HepG2 (cell line): ENCODE data around the gene PPP1R18. TPM values are rescaled to one million over a fixed set of nuclear protein-coding genes. Genes with fewer than 3 reads are reported as not detected.

ENCODE experiments used
- CHD2 ChIP-seq: IDR thresholded peaks from 2 replicates; pipeline ENCODE4 v1.6.1; 2011; ENCODE audit warnings: low read depth, low read length, improper control_type of control experiment
- ELF4 ChIP-seq: sonication (generic); formaldehyde crosslinking; IDR thresholded peaks from 2 replicates; pipeline ENCODE4 v1.5.0; 2020; ENCODE audit warnings: missing genetic modification reagents, mild to moderate bottlenecking, moderate library complexity, borderline replicate concordance
- EZH2 ChIP-seq: conservative IDR thresholded peaks from 2 replicates; pipeline ENCODE4 v1.6.1; 2012; ENCODE audit warnings: mild to moderate bottlenecking, low read depth, low read length, moderate library complexity
- KDM4B ChIP-seq: sonication (generic); formaldehyde crosslinking; IDR thresholded peaks from 2 replicates; pipeline ENCODE4 v1.4.0; 2020; ENCODE audit warnings: missing genetic modification reagents
- MED8 ChIP-seq: sonication (generic); formaldehyde crosslinking; IDR thresholded peaks from 2 replicates; pipeline ENCODE4 v1.8.1; 2023; ENCODE audit warnings: mild to moderate bottlenecking, missing genetic modification reagents; ENCODE audit not compliant: insufficient replicate concordance
- NONO ChIP-seq, 2 experiments: fragments of 450-650 bp in 1 of 2; sonication (generic) in 1 of 2; formaldehyde crosslinking in 1 of 2; IDR thresholded peaks in 1 of 2; conservative IDR thresholded peaks in 1 of 2; 2 replicates each; pipeline versions ENCODE4 v1.6.1 to v1.8.0; 2017 to 2022; ENCODE audit warnings: mild to moderate bottlenecking in 1 of 2, missing genetic modification reagents in 1 of 2, moderate library complexity in 1 of 2
- NPAS2 ChIP-seq: sonication (generic); formaldehyde crosslinking; IDR thresholded peaks from 2 replicates; pipeline ENCODE4 v1.8.0; 2022; ENCODE audit warnings: mild to moderate bottlenecking, missing genetic modification reagents, borderline replicate concordance
- NR2F6 ChIP-seq, 2 experiments: IDR thresholded peaks; 2 replicates each; pipeline ENCODE4 v1.6.1; 2016; ENCODE audit warnings: antibody characterized with exemption in 1 of 2, mild to moderate bottlenecking in 1 of 2
- PHF5A ChIP-seq: IDR thresholded peaks from one replicate; pipeline ENCODE4 v1.6.1; 2018; ENCODE audit warnings: low read depth, missing genetic modification reagents; ENCODE audit not compliant: unreplicated experiment
- SIN3A ChIP-seq: IDR thresholded peaks from 2 replicates; pipeline ENCODE4 v1.6.1; 2011; ENCODE audit warnings: low read depth, mild to moderate bottlenecking, control low read depth, low read length, borderline replicate concordance
- SOX13 ChIP-seq, 3 experiments: fragments of 450-650 bp in 1 of 3; sonication (generic) in 1 of 3; formaldehyde crosslinking in 1 of 3; IDR thresholded peaks in 2 of 3; conservative IDR thresholded peaks in 1 of 3; 2 replicates each; pipeline versions ENCODE4 v1.5.0 to v1.6.1; 2016 to 2020; ENCODE audit warnings: antibody characterized with exemption in 1 of 3, mild to moderate bottlenecking in 1 of 3, missing compliant biosample characterization in 1 of 3, missing genetic modification reagents in 1 of 3, moderate library complexity in 1 of 3
- ZBTB20 ChIP-seq: sonication (generic); formaldehyde crosslinking; IDR thresholded peaks from 2 replicates; pipeline ENCODE4 v1.8.1; 2023; ENCODE audit warnings: missing genetic modification reagents, low read depth, mild to moderate bottlenecking, borderline replicate concordance
- ZNF124 ChIP-seq: sonication (generic); formaldehyde crosslinking; IDR thresholded peaks from 2 replicates; pipeline ENCODE4 v1.4.0; 2020; ENCODE audit warnings: missing genetic modification reagents
- ZNF589 ChIP-seq: sonication (generic); formaldehyde crosslinking; conservative IDR thresholded peaks from 2 replicates; pipeline ENCODE4 v1.8.0; 2022; ENCODE audit warnings: mild to moderate bottlenecking, moderate library complexity, missing genetic modification reagents
- ZNF816 ChIP-seq: sonication (generic); formaldehyde crosslinking; IDR thresholded peaks from 2 replicates; pipeline ENCODE4 v1.8.0; 2022; ENCODE audit warnings: missing genetic modification reagents, mild to moderate bottlenecking, borderline replicate concordance
- ZSCAN22 ChIP-seq: sonication (generic); formaldehyde crosslinking; IDR thresholded peaks from 2 replicates; pipeline ENCODE4 v1.4.0; 2020; ENCODE audit warnings: mild to moderate bottlenecking, missing genetic modification reagents
- ZSCAN30 ChIP-seq: sonication (generic); formaldehyde crosslinking; IDR thresholded peaks from 2 replicates; pipeline ENCODE4 v1.5.0; 2020; ENCODE audit warnings: mild to moderate bottlenecking, missing genetic modification reagents
- polyA plus RNA-seq, 8 experiments: library from polyadenylated mRNA; depleted of rRNA in 3 of 8; stranded (reverse) in 7 of 8; unstranded in 1 of 8; fragments of >200 nt; fragmentation: Illumina TruSeq in 4 of 8; extraction: Trizol in 4 of 8; gene quantifications; 2 replicates each; pipeline versions ENCODE4 v1.2.1 to v1.2.3, GENCODE V29; 2011 to 2016; ENCODE audit warnings: low read depth in 4 of 8, missing spikeins in 1 of 8, mixed read lengths in 1 of 8; ENCODE audit not compliant: insufficient read depth in 1 of 8
- total RNA-seq, 5 experiments: library from RNA; depleted of rRNA; stranded (reverse); fragments of >200 nt; fragmentation: Illumina TruSeq; extraction: Trizol; gene quantifications; 2 replicates each; pipeline ENCODE4 v1.2.3, GENCODE V29; 2016; ENCODE audit warnings: low read depth in 1 of 5
- TF ChIP-seq, protein P1 (sequence below), 2 experiments: fragments of 450-650 bp in 1 of 2; sonication (generic) in 1 of 2; formaldehyde crosslinking; IDR thresholded peaks; 2 replicates each; pipeline versions ENCODE4 v1.5.0 to v1.8.0; 2020 to 2022; ENCODE audit warnings: mild to moderate bottlenecking in 1 of 2, missing genetic modification reagents in 1 of 2
- TF ChIP-seq, protein P2 (sequence below): sonication (generic); formaldehyde crosslinking; IDR thresholded peaks from 2 replicates; pipeline ENCODE4 v1.4.0; 2020; ENCODE audit warnings: mild to moderate bottlenecking, missing genetic modification reagents
- TF ChIP-seq, protein P3 (sequence below): sonication (generic); formaldehyde crosslinking; IDR thresholded peaks from 2 replicates; pipeline ENCODE4 v1.5.0; 2020; ENCODE audit warnings: missing genetic modification reagents
- TF ChIP-seq, protein P4 (sequence below): sonication (generic); formaldehyde crosslinking; IDR thresholded peaks from 2 replicates; pipeline ENCODE4 v1.9.0; 2021; ENCODE audit warnings: missing genetic modification reagents, mild to moderate bottlenecking, borderline replicate concordance
- TF ChIP-seq, protein P5 (sequence below): sonication (generic); formaldehyde crosslinking; IDR thresholded peaks from 2 replicates; pipeline ENCODE4 v1.5.1; 2020; ENCODE audit warnings: mild to moderate bottlenecking, missing genetic modification reagents, moderate library complexity

PPP1R18 gene
- total and polyA plus RNA-seq, 2 of the 13 experiments (the other 11 are each of a cell fraction or from before 2014, with no cell fraction given) = 4.9 to 9.2 TPM

DNA sequence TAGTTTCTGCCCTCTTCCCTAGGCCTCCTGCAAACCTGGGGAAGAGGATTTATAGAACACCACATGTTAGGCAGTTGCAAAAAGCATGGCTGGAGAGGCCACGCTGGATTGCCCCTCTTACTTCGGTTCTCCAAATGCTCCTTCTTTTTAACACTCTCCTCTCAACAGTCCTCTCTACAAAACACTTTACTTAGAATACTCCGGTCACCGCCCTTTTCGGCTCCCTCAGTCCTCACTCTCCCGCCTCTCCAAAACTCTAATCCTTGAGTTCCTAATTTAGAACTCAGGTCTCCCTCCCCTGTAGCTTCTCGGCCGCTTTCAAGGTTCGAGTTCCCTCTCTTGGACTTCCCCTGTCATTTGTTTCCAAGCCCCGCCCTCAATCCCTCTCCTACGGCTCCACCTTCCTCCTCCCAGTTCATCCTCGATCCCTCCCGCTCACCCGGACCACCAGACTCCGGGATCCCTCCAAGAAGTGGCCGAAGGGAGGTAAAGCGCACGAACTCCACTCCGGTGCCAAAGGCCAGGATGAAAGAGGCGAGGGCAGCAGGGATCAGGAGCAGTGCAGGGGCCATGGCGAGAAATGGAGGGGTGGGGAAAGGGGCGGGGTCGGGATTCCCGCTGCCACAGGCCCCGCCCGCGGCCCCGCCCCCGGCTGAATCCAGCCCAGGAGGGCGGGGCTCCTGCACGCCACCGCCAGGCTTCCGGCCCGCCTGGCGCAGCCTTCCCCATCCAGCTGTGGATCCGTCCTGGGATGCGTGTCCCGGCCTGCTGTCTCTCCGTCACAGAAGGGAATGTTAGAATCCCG, 4.2 kb upstream of the PPP1R18 start, which contains the start of gene NRM (continued):
- TF ChIP-seq, protein P1, sequence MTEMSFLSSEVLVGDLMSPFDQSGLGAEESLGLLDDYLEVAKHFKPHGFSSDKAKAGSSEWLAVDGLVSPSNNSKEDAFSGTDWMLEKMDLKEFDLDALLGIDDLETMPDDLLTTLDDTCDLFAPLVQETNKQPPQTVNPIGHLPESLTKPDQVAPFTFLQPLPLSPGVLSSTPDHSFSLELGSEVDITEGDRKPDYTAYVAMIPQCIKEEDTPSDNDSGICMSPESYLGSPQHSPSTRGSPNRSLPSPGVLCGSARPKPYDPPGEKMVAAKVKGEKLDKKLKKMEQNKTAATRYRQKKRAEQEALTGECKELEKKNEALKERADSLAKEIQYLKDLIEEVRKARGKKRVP (CRISPR knock-in tag; IDR thresholded peaks at IDR 0.05) = 0 out of 4 replicates have a peak, but pooled peaks of 1 of the 2 experiments have one; percentile 22
- TF ChIP-seq, protein P2, sequence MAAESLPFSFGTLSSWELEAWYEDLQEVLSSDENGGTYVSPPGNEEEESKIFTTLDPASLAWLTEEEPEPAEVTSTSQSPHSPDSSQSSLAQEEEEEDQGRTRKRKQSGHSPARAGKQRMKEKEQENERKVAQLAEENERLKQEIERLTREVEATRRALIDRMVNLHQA (CRISPR knock-in tag) = no peak
- TF ChIP-seq EZH2 = no peak
- no peak for TF ChIP-seq SOX13 (IDR thresholded peaks at IDR 0.05)
- peak in 1 of 2 experiments; percentile 15; a peak in 1 of 4 replicates for TF ChIP-seq SOX13 (CRISPR knock-in tag; conservative IDR thresholded peaks at IDR 0.05 in 1 of 2, IDR thresholded peaks at IDR 0.05 in 1 of 2)
- TF ChIP-seq ZSCAN22 (CRISPR knock-in tag) = no peak
- no peak for TF ChIP-seq ZSCAN30 (CRISPR knock-in tag)
- TF ChIP-seq KDM4B (CRISPR knock-in tag) = no peak
- no peak for TF ChIP-seq NR2F6 (IDR thresholded peaks at IDR 0.05)
- TF ChIP-seq NR2F6 (CRISPR knock-in tag; IDR thresholded peaks at IDR 0.05) = peak; percentile 48; the same call in 1 of the 2 replicates
- TF ChIP-seq ZNF816 (CRISPR knock-in tag) = no peak
- TF ChIP-seq NONO (IDR thresholded peaks at IDR 0.05) = no peak
- TF ChIP-seq NONO (CRISPR knock-in tag; conservative IDR thresholded peaks at IDR 0.05) = peak; percentile 76
- TF ChIP-seq PHF5A (CRISPR knock-in tag) = peak; percentile 25
- no peak for TF ChIP-seq ZNF124 (CRISPR knock-in tag)
- TF ChIP-seq, protein P3, sequence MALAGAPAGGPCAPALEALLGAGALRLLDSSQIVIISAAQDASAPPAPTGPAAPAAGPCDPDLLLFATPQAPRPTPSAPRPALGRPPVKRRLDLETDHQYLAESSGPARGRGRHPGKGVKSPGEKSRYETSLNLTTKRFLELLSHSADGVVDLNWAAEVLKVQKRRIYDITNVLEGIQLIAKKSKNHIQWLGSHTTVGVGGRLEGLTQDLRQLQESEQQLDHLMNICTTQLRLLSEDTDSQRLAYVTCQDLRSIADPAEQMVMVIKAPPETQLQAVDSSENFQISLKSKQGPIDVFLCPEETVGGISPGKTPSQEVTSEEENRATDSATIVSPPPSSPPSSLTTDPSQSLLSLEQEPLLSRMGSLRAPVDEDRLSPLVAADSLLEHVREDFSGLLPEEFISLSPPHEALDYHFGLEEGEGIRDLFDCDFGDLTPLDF (CRISPR knock-in tag) = peak; percentile 59
- TF ChIP-seq MED8 = no peak
- TF ChIP-seq ZBTB20 (CRISPR knock-in tag) = peak; percentile 61; the same call in 1 of the 2 replicates
- TF ChIP-seq, protein P4, sequence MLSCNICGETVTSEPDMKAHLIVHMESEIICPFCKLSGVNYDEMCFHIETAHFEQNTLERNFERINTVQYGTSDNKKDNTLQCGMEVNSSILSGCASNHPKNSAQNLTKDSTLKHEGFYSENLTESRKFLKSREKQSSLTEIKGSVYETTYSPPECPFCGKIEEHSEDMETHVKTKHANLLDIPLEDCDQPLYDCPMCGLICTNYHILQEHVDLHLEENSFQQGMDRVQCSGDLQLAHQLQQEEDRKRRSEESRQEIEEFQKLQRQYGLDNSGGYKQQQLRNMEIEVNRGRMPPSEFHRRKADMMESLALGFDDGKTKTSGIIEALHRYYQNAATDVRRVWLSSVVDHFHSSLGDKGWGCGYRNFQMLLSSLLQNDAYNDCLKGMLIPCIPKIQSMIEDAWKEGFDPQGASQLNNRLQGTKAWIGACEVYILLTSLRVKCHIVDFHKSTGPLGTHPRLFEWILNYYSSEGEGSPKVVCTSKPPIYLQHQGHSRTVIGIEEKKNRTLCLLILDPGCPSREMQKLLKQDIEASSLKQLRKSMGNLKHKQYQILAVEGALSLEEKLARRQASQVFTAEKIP (CRISPR knock-in tag) = no peak
- peak; percentile 77; the same call in 1 of the 2 replicates for TF ChIP-seq SIN3A
- TF ChIP-seq ELF4 (CRISPR knock-in tag) = peak; percentile 56; the same call in 1 of the 2 replicates
- no peak for TF ChIP-seq NPAS2 (CRISPR knock-in tag)
- TF ChIP-seq, protein P5, sequence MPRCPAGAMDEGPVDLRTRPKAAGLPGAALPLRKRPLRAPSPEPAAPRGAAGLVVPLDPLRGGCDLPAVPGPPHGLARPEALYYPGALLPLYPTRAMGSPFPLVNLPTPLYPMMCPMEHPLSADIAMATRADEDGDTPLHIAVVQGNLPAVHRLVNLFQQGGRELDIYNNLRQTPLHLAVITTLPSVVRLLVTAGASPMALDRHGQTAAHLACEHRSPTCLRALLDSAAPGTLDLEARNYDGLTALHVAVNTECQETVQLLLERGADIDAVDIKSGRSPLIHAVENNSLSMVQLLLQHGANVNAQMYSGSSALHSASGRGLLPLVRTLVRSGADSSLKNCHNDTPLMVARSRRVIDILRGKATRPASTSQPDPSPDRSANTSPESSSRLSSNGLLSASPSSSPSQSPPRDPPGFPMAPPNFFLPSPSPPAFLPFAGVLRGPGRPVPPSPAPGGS (CRISPR knock-in tag) = 0 out of 2 replicates have a peak, but pooled peaks have one; percentile 21
- no peak for TF ChIP-seq CHD2
- 0 out of 2 replicates have a peak, but pooled peaks have one; percentile 55 for TF ChIP-seq ZNF589 (CRISPR knock-in tag)
